CD4-positive, alpha-beta T cell treated with Interleukin-6 at 100 ng/mL for 8 hours (primary cell): Measurements from ENCODE around the gene LIMCH1.
"Not testable (repeated sequence)": the region's sequence is repeated elsewhere in the genome, so short reads cannot be mapped to it uniquely, and the experiment has no call there.

Experiments
- DNase-seq: peaks from one replicate; pipeline ENCODE4 v3.0.0-alpha.2; 2020; ENCODE audit warnings: mixed read lengths, low spot score

The LIMCH1 gene

GRCh38 chr4:41727861-41728572 lies 190.1 kb downstream of the LIMCH1 start:
- DNase-seq: no peak

DNA sequence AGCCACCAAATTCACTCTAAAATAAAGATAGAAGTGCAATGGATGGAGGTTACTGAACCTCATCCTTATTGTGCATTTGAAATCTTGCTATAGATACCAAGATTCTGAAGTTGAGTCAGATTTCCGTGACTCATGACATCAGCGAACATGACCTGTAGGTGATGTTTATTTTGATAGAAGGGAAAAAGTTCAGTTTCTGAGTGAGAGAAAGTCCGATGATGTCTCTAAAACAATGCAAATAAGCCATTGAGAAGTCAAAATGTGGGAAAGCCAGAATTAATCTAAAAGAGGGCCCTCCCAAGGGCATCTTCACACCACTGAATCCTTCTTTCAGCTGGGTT lies 190.6 kb downstream of the LIMCH1 start:
- DNase-seq: no peak

DNA sequence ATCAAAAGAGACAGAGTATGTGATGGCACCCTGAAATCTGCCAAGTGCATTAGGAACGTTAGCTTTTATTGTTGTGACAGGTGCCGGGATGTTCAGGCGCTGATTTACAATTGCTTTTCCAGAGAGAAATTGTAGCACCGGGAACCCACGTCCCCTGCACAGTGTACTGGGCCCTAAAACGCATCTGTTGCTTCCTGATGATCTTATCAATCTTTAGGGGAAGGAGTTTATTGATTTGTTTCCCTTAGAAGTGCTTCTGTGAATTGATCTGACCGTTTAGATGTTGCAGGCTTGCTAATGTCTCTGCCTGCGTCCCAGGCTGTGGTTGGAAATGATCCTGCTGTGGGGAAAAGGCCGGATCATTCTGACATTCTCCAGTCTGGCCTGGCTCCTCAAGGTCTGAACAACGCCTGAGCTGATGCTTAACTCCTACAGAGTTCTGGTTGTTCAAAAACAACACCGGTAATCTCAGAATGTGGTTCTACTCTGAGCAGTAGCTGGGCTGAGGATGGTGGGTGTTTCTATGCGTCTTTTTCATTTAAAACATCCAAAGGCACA lies 193.7 kb downstream of the LIMCH1 start:
- no peak for DNase-seq

DNA sequence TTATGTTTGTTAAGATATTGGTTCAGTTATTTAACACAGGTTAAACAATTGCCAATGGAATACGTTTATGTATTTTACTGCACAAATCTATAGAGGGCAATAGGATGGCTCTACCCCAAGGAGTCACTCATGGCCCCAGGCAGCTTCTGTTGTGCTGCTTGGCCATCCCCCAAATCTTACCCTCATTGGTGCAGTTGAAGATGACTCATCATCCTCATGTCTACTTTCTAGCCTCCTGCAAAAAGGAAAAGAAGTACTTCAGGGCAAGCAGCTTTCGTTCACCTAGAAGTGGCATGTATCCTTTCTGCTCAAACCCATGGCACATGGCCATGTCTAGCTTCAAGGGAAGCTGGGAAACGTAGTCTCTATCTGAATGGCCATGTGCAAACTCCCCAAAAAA lies 196.4 kb downstream of the LIMCH1 start:
- DNase-seq: no peak

- DNase-seq: not testable (repeated sequence)
Measured at GRCh38 chr4:41737491-41737890, 199.5 kb downstream of the LIMCH1 start.

GRCh38 chr4:41741354-41741753 lies 203.4 kb downstream of the LIMCH1 start:
- no peak for DNase-seq

GRCh38 chr4:41744572-41745291 lies 206.8 kb downstream of the LIMCH1 start:
- DNase-seq: no peak

DNA sequence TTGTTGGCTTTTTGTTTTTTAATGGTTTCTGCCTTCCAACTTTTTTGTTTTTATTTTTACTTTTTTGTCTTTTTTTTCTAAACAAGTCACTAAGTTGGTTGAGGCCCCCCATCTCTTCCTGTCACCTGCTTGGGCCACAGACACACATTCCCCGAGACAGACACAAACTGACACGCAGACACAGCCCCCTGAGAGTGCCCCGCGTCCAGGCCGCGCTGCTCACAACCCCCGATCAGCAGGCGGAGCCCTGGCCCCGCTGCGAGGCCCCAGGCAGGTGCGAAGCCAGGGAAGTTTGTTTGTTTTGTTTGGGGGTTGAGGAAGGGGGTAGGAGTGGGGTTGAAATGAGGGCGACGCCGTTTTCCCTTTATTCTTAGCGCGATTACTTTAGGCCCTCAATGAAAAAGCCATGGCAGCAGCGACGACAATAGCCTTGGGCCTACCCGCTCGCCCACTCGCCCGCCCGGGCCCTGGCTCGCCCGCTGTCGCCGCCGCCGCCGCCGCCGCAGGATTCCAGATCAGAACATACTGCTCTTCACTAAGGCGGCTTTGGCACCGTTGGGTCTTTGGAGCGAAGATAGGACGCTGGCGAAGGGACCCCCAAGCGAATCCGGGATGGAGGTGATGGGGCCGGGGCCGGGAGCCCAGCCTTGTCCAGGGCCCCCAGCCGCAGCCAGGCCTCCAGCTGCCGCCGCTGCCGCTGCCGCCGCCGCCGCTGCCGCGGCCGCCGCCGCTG lies 207.5 kb downstream of the LIMCH1 start:
- DNase-seq: no peak

- no peak for DNase-seq
Measured at GRCh38 chr4:41746025-41746439, 208.1 kb downstream of the LIMCH1 start.

- no peak for DNase-seq
Measured at GRCh38 chr4:41746440-41747229, 208.7 kb downstream of the LIMCH1 start.

- no peak for DNase-seq
Measured at GRCh38 chr4:41747230-41748055, 209.5 kb downstream of the LIMCH1 start.

DNA sequence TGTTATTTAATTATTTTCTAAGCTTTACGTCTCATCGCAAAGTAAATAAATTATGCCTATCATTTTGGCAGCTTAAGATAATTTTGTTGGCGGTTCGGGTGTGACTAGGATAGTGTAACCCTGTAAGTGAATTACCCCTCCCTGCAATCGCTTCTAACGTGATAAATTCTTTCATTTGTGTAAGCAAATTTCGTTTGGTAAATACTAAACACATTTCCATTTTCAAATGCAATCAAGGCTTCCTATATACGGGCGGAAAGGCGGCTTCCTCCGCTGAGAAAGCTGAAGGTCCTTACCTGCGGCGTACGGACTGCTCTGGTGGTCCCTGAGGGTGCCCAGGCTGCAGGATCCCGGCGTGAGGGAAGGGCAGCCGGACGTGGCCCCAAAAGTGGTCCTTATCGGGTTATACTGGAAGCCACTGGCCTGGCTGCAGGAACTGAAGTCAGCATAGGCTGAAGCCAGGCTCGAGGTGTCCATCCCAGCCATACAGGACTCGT lies 210.2 kb downstream of the LIMCH1 start:
- no peak for DNase-seq

DNA sequence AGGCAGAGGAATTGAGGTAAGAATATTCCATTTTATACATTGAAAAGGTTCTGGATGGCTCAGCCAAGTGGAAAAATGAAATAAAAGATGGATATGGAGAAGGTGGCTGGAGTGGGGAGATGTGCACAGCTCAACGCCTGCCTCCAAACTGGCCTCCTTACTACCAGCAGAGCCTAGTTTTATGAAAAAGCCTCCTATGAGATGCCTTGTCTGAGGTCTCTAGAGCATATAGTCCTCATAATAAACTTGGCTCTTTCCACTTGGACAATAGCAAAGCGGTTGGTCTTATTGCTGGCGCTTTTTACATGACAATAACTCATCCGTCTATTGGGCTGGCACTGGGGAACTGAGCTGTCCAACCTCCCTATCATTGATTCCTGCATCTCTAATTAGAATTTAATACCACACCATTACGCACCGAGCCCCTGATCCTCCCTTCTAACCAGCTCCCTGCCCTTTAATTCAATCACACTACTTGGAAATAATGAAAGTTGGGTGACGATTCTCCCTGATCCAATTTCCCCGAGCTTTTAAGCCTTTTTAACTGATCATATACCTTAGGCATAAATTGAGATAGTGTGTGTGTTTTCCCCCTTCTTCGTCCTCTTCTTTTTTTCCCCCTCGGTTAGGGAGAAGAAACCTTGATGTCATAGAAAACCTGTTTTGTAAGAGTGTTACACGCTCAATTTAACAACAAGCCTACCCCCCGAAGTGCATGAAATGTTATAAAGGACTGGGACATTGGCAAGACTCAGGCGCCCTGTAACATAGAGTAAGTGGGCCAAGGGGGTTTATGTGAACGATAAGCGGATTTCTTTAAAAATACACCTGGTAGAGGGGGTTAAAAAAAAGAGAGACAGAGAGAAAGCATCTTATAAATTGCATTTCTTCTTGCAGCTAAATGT lies 210.9 kb downstream of the LIMCH1 start, which contains the start of gene PHOX2B:
PHOX2B (minus strand) TSS at position 155 of the 905 bp plus-strand sequence; CDS start at position 40, 115 bp downstream.
- no peak for DNase-seq

GRCh38 chr4:41749631-41750039 lies 211.7 kb downstream of the LIMCH1 start:
- DNase-seq: no peak
